ENCODE data around the gene ADAP1. TPM values are rescaled to one million over a fixed set of nuclear protein-coding genes. Genes with fewer than 3 reads are reported as not detected.
A peak's percentile ranks its signal among the peaks of the same experiment; 100 is the strongest.

ADAP1 gene
- total and polyA plus RNA-seq, 12 donors = 0.29 to 60.2 (median 9.3) TPM

DNA sequence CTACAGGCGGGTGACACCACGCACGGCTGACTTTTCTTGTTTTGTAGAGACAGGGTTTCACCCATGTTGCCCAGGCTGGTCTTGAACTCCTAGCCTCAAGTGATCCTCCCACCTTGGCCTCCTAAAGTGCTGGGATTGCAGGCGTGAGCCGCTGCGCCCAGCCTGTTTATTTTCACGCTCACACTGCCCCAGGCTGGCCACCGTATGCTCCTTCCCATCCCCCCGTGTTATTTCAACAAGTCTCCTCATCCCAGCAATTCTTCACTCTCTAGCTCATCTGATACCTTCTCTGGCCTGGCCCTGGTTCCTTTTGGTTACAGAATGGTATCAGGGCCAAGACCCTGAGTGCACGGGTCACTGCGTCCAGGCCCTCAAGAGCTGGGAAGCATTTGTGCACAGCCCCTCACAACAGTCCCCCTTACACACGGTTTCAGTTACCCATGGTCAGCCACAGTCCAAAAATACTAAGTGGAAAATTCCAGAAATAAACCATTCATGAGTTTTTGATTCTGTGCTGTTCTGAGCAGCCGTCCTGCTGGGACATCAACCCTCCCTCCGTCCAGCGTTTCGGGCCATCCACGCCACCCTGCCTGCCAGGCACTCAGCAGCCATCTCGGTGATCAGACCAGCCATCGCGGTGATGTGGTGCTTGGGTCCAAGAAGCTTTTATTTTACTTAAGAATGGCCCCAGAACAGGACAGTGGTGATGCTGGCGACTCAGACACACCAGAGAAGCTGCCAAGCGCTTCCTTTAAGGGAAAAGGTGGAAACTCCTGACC lies 12.0 kb upstream of the ADAP1 start:
- TF ChIP-seq POLR2A (IDR thresholded peaks at IDR 0.05) = no peak
- TF ChIP-seq, protein P1, sequence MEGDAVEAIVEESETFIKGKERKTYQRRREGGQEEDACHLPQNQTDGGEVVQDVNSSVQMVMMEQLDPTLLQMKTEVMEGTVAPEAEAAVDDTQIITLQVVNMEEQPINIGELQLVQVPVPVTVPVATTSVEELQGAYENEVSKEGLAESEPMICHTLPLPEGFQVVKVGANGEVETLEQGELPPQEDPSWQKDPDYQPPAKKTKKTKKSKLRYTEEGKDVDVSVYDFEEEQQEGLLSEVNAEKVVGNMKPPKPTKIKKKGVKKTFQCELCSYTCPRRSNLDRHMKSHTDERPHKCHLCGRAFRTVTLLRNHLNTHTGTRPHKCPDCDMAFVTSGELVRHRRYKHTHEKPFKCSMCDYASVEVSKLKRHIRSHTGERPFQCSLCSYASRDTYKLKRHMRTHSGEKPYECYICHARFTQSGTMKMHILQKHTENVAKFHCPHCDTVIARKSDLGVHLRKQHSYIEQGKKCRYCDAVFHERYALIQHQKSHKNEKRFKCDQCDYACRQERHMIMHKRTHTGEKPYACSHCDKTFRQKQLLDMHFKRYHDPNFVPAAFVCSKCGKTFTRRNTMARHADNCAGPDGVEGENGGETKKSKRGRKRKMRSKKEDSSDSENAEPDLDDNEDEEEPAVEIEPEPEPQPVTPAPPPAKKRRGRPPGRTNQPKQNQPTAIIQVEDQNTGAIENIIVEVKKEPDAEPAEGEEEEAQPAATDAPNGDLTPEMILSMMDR (IDR thresholded peaks at IDR 0.05) = no peak
- peaks cover 30 to 38% of the 10 kb centered on the region in 2 donors for H3K4me1 ChIP-seq (replicated peaks in 1 of 2)
- WGBS, 4 donors = 83 to 90% (median 87%) methylated on average over 22 of the region's 22 CpGs
- no peaks in the 10 kb centered on the region for H3K27me3 ChIP-seq
- H3K9me3 ChIP-seq (replicated peaks in 1 of 3) = no peaks in the 10 kb centered on the region
- intact Hi-C loops (cut with DNase I) = loop anchor here in 1 of 2 donors (10.0 kb wide), 1 partner anchor 82 kb away; no protein-coding TSS in a partner anchor
- peaks cover 0 to 46% of the 10 kb centered on the region in 2 donors for H3K36me3 ChIP-seq (replicated peaks in 1 of 2)
- no peak overlapping the region for H3K4me3 ChIP-seq
- no peak for DNase-seq
- H3K27ac ChIP-seq = peak overlapping the region in 1 of 5 donors; percentile 10

DNA sequence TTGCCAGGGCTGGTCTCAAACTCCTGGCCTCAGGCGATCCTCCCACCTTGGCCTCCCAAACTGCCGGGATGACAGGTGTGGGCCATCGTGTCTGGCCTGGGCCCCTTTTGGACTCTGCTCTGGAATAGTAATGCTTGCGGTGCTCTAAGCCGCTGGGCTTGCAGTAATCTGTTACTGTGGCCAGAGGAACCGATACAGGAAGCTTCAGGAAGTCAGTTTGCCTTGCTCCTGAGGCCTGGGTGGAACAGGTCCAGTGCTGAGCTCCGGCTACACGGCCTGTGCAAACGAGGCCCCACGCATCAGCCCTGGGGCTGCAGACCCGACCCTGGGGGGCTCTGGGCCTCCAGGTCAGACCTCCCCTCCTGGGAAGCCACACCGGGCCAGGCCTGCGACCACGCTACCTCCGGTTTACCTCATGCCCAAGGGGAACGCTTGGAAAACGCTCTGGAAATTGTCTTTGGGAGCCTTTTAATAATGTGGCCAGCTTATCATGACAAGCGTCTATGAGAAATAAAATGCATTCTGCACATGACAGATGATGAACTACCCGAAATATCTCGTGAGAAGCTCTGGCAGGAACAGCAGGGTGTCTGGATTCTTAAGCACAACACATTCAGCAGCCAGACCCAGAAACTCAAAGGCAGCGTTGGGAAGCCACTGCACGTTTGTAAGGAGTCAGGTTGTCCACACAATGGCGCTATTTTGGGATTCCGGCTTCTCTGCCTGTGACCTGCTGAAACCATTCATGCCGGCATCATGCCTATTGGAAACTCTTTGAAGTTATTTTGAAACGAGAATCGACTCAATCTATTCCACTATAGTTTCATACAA lies 10.1 kb upstream of the ADAP1 start:
- Histone ChIP-seq H3K9me3 (replicated peaks in 1 of 3) (no peaks in the 10 kb centered on the region), H3K36me3 (replicated peaks in 1 of 2) (peaks cover 0 to 31% of the 10 kb centered on the region in 2 donors), H3K27ac (peak overlapping the region in 4 of 5 donors; percentile 71 to 86 (median 76)), H3K27me3 (no peaks in the 10 kb centered on the region), H3K4me1 (replicated peaks in 1 of 2) (peaks cover 22 to 29% of the 10 kb centered on the region in 2 donors), H3K4me3 (peak overlapping the region in 1 of 4 donors; percentile 6)
- TF ChIP-seq, protein P1 (IDR thresholded peaks at IDR 0.05) = peak in 4 of 6 experiments; percentile 29 to 44 (median 40)
- TF ChIP-seq POLR2A (IDR thresholded peaks at IDR 0.05) = peak in 1 of 2 donors; percentile 73
- DNase-seq = peak in 6 of 7 donors; percentile 78 to 90 (median 85)
- WGBS, 4 donors = 19 to 23% (median 21%) methylated on average over 18 to 27 of the region's 27 CpGs
- intact Hi-C loops (cut with DNase I) = loop anchor here in 1 of 2 donors (10.0 kb wide), 1 partner anchor 80 kb away; no protein-coding TSS in a partner anchor

DNA sequence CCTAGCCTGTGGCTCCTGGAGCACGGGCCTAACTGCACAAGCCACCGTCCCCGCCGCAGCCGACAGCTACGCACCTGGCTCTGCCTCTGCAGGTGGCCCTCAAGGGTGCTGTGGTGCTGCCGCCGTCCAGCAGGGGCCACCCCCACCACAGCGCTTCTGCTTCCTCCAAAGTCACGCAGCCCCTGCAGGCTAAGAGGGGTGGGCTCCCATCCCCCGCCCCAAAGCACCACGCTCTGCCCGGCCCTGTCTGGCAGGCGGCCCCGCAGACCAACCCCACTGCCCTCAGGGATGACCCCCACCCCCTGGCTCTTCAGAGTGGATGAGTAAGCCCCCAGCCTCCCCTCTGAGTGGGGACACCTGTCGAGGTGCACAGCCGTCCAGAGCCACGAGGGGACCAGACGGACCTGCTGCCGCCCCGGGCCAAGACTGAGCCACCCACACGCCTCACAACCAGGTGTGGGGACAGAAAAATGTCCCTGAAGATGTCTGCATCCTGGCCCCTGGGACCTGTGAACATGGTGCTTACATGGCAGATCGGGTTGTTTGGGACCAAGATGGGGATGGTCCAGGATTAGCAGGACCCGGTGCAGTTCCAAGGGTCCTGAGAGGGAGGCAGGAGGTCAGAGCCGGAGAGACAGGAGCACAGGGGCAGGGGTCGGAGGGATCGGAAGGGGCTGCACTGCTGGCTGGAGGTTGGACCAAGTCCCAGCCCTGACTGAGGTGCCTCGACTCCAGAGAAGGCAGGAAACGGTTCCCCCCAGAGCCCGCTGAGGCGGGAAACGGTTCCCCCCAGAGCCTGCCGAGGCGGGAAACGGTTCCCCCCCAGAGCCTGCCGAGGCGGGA lies 9.0 kb upstream of the ADAP1 start:
- no peak overlapping the region for H3K27ac ChIP-seq
- H3K4me1 ChIP-seq (replicated peaks in 1 of 2) = peaks cover 22 to 29% of the 10 kb centered on the region in 2 donors
- TF ChIP-seq POLR2A (IDR thresholded peaks at IDR 0.05) = no peak
- TF ChIP-seq, protein P1 (IDR thresholded peaks at IDR 0.05) = no peak
- H3K9me3 ChIP-seq (replicated peaks in 1 of 3) = no peaks in the 10 kb centered on the region
- WGBS, 4 donors = 14 to 28% (median 22%) methylated on average over 5 to 37 of the region's 37 CpGs
- H3K36me3 ChIP-seq (replicated peaks in 1 of 2) = peaks cover 0 to 20% of the 10 kb centered on the region in 2 donors
- H3K27me3 ChIP-seq = no peaks in the 10 kb centered on the region
- no peak overlapping the region for H3K4me3 ChIP-seq
- DNase-seq = peak in 1 of 7 donors; percentile 36
- intact Hi-C loops (cut with DNase I) = loop anchor here in 1 of 2 donors (10.0 kb wide), 1 partner anchor 79 kb away; no protein-coding TSS in a partner anchor

Measured in adrenal gland (tissue), 12 donors.